Measurements from ENCODE around the gene DNAH11. TPM values are rescaled to one million over a fixed set of nuclear protein-coding genes. Genes with fewer than 3 reads are reported as not detected.

Gene DNAH11
- total RNA-seq, 1 donor from 2014 or later = 0.13 TPM

- no peaks in the 10 kb centered on the region for H3K9me3 Mint-ChIP-seq
- H4K20me1 ChIP-seq (ENCODE audit: low read depth) = no peaks in the 10 kb centered on the region
- H2AFZ ChIP-seq (replicated peaks) = no peak overlapping the region
- no peaks in the 10 kb centered on the region for H3K27me3 ChIP-seq
- no peak overlapping the region for H3K27ac Mint-ChIP-seq
- no peak overlapping the region for H3K4me2 ChIP-seq
- no peak for DNase-seq (ENCODE audit: low spot score)
- no peaks in the 10 kb centered on the region for H3K9me3 ChIP-seq (ENCODE audit: low read depth)
- H3K79me2 ChIP-seq (ENCODE audit: low read depth) = peaks cover 17% of the 10 kb centered on the region
- no peak overlapping the region for H3K27ac ChIP-seq
- peaks cover 42% of the 10 kb centered on the region for H3K4me1 Mint-ChIP-seq
- H3K27me3 Mint-ChIP-seq (ENCODE audit: insufficient read depth, low read depth) = no peaks in the 10 kb centered on the region
- peaks cover 28% of the 10 kb centered on the region for H3K4me1 ChIP-seq
- no peaks in the 10 kb centered on the region for H3F3A ChIP-seq (ENCODE audit: low read depth)
- H3K4me3 Mint-ChIP-seq = no peak overlapping the region
- H3K4me3 ChIP-seq = no peak overlapping the region
- TF ChIP-seq CTCF (IDR thresholded peaks at IDR 0.05) = no peak
- TF ChIP-seq EZH2phosphoT487 (IDR thresholded peaks at IDR 0.05) = no peak
- TF ChIP-seq EZH2 (IDR thresholded peaks at IDR 0.05) = no peak
- no peaks in the 10 kb centered on the region for H3K36me3 ChIP-seq
- peaks cover 45% of the 10 kb centered on the region for H3K36me3 Mint-ChIP-seq
- H3K9ac ChIP-seq = no peak overlapping the region
Observed at GRCh38 chr7:21914671-21915070, 371.8 kb downstream of the DNAH11 start.

GRCh38 chr7:21915140-21915539 lies 372.3 kb downstream of the DNAH11 start:
- Histone ChIP-seq H4K20me1 (ENCODE audit: low read depth) (peaks cover under 1% of the 10 kb centered on the region), H3K27me3 (no peaks in the 10 kb centered on the region), H3K27ac (no peak overlapping the region), H3F3A (ENCODE audit: low read depth) (no peaks in the 10 kb centered on the region), H3K9ac (no peak overlapping the region), H3K4me1 (peaks cover 33% of the 10 kb centered on the region), H3K4me3 (no peak overlapping the region), H3K4me2 (no peak overlapping the region), H3K79me2 (ENCODE audit: low read depth) (peaks cover 22% of the 10 kb centered on the region), H3K9me3 (ENCODE audit: low read depth) (no peaks in the 10 kb centered on the region), H2AFZ (replicated peaks) (no peak overlapping the region), H3K36me3 (no peaks in the 10 kb centered on the region)
- H3K4me3 Mint-ChIP-seq = no peak overlapping the region
- no peak for DNase-seq (ENCODE audit: low spot score)
- no peaks in the 10 kb centered on the region for H3K27me3 Mint-ChIP-seq (ENCODE audit: insufficient read depth, low read depth)
- H3K4me1 Mint-ChIP-seq = peaks cover 46% of the 10 kb centered on the region
- H3K36me3 Mint-ChIP-seq = peaks cover 41% of the 10 kb centered on the region
- TF ChIP-seq EZH2phosphoT487 (IDR thresholded peaks at IDR 0.05) (no peak), CTCF (IDR thresholded peaks at IDR 0.05) (no peak), EZH2 (IDR thresholded peaks at IDR 0.05) (no peak)
- no peak overlapping the region for H3K27ac Mint-ChIP-seq
- no peaks in the 10 kb centered on the region for H3K9me3 Mint-ChIP-seq

GRCh38 chr7:21916176-21916575 lies 373.3 kb downstream of the DNAH11 start:
- Histone ChIP-seq H3K27me3 (no peaks in the 10 kb centered on the region), H3K27ac (no peak overlapping the region), H4K20me1 (ENCODE audit: low read depth) (peaks cover 11% of the 10 kb centered on the region), H3K4me1 (peaks cover 43% of the 10 kb centered on the region), H3K79me2 (ENCODE audit: low read depth) (peaks cover 31% of the 10 kb centered on the region), H3K9ac (no peak overlapping the region), H3K9me3 (ENCODE audit: low read depth) (no peaks in the 10 kb centered on the region), H2AFZ (replicated peaks) (no peak overlapping the region), H3K4me3 (no peak overlapping the region), H3K4me2 (no peak overlapping the region), H3K36me3 (no peaks in the 10 kb centered on the region), H3F3A (ENCODE audit: low read depth) (peaks cover 8% of the 10 kb centered on the region)
- Mint-ChIP-seq H3K36me3 (peaks cover 36% of the 10 kb centered on the region), H3K27me3 (ENCODE audit: insufficient read depth, low read depth) (no peaks in the 10 kb centered on the region), H3K4me3 (no peak overlapping the region), H3K9me3 (no peaks in the 10 kb centered on the region), H3K27ac (no peak overlapping the region), H3K4me1 (peaks cover 56% of the 10 kb centered on the region)
- TF ChIP-seq EZH2phosphoT487 (IDR thresholded peaks at IDR 0.05) (no peak), CTCF (IDR thresholded peaks at IDR 0.05) (no peak), EZH2 (IDR thresholded peaks at IDR 0.05) (no peak)
- DNase-seq (ENCODE audit: low spot score) = no peak

Measured in neural progenitor cell (in vitro differentiated cells).